GM18508 (cell line): ENCODE results near the gene TFPI2.
A peak's percentile ranks its signal among the peaks of the same experiment; 100 is the strongest.
"Not testable (repeated sequence)": the region's sequence is repeated elsewhere in the genome, so short reads cannot be mapped to it uniquely, and the experiment has no call there.

Experiments
- ATAC-seq: cut with Tn5 transposase; IDR thresholded peaks from one replicate; pipeline ENCODE4 v1.9.1; 2021; ENCODE audit warnings: moderate number of reproducible peaks; ENCODE audit not compliant: insufficient read depth, unreplicated experiment

Gene TFPI2, protein sequence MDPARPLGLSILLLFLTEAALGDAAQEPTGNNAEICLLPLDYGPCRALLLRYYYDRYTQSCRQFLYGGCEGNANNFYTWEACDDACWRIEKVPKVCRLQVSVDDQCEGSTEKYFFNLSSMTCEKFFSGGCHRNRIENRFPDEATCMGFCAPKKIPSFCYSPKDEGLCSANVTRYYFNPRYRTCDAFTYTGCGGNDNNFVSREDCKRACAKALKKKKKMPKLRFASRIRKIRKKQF

DNA sequence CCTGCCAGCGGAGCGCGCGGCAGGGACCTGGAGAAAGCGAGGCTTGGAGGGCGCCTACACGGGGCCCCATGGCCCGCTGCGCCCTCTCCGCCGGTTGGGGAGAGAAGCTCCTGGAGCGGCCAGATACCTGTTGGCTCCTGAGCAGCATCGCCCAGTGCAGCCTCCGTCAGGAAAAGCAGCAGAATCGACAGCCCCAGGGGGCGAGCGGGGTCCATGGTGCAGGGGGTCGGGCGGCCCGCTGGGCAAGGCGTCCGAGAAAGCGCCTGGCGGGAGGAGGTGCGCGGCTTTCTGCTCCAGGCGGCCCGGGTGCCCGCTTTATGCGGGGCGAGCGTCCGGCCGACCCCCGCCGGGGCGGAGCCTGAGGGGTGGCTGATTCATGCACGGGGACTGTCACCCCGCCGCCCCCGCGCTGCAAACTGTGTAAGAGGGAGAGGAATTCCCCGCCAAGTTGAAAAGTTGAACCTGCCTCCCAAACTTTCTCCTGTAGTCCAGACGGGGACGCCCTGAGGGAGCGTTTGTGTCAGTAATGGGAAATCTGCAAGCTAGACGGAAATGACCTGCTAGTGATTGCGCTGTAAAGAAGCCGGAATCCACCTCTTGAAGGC lies at the start of gene TFPI2:
Gene TFPI2 (minus strand): TSS at position 290 of the 605 bp plus-strand sequence. CDS start 75 bp downstream, at position 215.
- no peak for ATAC-seq

DNA sequence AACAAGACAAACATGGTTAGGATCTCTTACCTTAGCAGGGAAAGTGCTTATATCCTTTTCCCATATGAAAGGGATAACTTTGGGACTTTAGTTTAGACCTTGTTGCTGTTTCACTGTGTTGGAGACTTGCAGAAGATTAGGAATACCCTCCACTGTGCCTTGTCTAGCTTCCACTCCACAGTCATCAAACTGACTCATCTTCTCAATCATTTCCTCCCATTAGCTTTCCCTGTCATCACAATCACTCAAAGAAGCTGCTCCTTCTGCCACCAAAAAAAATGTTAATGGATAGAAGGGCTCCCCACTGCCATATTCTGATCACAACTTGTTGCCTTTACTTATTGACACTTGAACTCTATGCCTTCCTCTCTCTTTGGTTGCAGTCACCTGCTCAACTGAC lies 47.7 kb upstream of the TFPI2 start:
- ATAC-seq: no peak

DNA sequence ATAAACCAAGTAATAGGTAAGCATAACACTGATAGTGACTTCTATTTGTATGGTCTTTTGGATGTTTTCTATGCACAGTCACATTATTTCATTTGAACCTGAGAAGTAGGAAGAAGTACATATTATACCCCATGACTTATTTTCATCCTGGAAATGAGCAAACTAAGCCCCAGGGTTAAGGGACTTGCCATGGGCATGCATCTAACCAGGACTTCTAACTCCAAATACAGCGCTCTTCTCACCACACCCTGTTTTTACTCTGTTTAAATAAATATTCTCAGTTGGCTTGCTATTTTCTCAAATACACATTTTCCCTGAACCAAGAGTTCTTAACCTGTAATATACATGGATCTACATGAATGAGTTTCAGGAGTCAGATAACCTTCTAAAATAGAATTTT lies 47.3 kb upstream of the TFPI2 start:
- ATAC-seq: no peak

DNA sequence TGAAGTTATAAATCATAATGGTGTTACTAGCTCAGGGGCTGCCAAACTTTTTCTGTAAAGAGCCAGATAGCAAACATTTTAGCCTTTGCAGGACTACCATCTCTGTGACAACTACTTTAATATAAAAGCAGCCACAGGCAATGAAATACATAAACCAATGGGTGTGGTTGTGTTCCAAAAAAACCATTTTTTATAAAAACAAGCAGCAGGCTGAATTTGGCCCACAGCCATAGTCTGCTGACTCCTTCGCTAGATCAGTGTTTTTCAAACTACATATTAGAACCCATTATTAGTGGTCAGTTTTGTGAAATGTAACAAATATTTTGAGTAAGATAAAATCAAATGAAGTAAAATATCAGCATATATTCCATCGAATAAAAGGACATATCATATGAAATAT lies 44.5 kb upstream of the TFPI2 start:
- no peak for ATAC-seq

DNA sequence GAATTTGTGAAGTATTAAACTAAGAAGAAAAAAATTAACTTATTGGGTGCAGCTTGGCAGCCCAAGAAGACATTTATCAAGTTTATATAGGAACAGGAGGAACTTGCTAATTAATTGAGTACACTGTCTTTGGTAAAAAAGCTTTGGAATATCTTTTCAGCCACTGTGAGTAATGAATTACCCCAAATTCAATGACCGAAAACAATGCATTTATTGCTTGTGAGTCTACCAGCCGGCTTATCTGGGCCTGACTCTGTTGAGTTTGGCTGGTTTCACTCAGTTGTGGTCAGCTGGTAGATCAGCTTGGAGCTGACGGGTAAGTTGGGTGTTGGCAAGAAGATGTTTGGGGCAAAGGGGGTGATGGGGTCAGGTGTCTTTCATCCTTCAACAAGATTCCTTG lies 42.6 kb upstream of the TFPI2 start:
- ATAC-seq: no peak

DNA sequence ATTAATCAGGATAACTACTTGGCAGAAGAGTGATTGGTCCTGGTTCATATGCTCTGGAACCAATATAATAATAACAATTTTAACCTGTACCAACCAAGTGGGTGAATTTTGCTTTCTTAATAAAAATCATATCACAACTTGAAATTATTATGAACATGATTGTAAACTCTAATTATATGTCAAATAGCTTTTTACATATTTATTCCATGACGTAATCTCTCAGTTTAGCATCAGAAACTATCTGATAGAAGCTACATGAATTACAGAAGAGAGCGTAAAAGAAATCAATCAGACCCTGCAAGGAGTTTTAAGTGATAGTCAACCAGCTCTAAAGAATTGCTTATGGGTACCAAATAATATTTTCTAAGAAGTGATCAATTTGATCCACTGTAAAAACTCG lies 41.1 kb upstream of the TFPI2 start:
- no peak for ATAC-seq

DNA sequence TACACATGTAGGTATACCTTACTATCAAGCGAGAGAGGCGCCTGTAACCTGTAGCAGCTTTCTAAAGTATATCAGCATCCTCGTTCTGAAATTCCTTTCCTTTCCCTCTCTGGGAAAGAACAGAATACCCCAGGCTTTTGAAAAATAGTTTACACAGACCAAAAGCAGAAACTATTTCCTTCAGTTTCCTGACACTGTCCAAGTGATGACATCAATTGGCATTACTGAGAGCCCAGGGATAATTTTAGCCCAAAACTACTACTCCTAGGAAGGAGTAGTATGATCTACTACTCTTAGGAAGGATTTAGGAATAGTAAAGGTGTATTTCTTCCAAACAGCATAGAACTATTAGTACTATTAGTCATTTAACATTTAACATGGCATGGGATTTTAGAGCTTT lies 37.0 kb upstream of the TFPI2 start:
- ATAC-seq: no peak

DNA sequence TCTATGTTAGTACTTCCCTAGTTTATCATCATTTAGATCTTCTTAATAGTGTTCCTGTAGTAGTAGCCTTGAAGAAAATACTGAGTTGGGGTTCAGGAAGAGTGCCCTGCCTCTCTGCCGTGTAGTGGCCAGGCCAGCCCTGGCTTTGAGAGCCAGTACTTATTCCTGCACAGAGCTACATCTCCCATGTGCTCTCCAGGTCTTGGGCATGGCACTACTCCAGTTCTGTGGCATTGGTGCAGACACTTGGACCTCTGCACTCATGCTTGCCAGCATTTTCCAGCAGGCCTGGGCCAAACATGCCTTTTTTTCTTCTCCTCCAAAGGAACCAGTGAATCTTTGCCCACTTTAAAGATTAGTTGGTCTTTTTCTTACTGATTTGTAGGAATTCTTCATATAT lies 36.2 kb upstream of the TFPI2 start:
- ATAC-seq: no peak

DNA sequence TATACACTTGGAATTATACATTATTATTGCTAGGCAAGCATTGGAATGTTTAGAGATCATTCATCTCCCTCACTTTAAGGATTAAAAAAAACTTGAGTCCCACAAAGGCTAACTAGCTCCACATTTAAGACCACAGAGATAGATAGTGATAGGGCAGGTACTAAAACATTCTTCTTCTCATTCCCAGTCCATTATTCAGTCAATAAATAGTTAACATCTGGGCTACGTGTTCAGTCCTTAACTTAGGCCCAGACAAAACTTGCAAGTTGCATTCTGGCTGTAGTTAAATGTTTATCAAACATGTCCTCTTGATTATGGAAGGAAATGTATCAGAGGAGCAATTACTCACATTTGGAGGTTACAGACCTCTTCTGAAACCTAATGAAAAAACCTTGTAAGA lies 33.4 kb upstream of the TFPI2 start:
- no peak for ATAC-seq

DNA sequence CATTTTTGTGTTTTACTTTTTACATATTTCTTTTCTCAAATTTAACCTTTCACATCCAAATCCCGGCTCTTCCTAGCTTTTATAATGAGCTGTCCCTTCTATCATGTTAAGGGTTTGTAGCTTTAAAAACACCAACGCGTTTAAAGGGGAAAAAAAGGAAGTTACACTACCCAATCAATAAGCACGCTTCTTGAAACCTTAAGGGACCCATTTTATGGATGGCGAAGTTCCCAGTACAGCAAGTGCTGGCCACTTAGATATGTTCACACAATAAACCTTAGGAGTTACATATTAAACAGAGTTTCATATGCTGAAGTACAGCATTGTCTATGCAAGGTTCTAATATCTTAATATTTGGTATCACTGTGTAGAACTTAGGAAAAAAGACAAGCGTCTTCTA lies 32.7 kb upstream of the TFPI2 start:
- no peak for ATAC-seq

DNA sequence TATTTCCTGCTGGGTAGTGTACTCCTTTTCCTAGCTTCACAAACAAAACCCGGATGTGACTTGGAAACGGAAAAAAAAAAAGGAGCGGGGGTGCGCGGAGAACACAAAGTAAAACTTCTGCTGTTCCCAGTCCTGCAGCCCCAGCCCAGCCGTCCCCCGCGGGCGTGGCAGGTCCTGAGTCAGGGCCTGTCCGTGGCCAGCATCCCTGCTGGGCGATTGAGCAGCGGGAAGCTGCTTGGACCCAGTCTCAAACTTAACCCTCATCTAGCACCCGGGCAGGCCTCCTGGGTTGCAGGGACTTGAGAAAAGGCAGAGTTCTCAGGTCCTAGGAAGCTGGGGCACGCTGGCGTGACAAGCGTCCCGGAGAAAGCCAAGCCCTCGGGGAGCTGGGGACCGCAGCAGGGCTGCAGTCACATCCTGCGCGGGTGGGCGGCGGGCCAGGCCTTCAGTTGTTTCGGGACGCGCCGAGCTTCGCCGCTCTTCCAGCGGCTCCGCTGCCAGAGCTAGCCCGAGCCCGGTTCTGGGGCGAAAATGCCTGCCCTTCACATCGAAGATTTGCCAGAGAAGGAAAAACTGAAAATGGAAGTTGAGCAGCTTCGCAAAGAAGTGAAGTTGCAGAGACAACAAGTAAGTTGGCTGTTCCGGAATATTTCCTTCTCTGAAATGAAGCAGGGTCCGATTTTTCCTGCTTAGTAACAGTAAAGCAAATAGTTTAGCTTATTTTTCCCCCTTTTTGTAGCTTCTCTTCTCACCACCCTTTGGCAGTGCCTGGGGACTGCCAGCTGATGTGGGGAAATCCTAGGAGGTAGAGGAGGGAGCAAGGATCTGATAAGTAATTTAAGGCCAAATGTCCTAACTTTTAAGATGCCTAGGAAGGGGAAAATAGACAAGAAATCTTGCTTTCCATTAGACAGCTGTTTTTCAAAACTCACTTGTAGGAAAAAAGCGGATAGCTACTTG lies 31.3 kb upstream of the TFPI2 start, which contains the start of gene GNG11:
Gene GNG11 (plus strand): TSS at position 129 of the 960 bp plus-strand sequence. CDS start 403 bp downstream, at position 532.
- peak; percentile 80 for ATAC-seq

DNA sequence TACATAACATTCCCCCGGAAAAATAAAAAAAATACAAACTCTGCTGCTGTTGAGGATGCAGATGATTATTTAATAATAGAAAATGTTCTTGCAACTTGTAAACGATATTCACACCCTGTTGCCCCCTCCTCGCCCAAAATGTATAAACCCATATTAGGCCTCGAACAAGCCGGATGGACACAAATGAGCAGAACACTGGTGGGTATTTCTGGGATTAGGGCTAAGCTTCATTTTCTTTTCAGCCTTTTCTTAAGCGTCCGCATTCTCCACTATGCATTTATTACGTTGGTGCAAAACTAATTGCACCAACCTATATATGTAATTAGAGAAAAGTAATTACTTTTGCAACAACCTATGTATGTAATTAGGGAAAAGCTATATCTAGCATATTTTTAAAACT lies 30.6 kb upstream of the TFPI2 start:
- ATAC-seq: no peak

DNA sequence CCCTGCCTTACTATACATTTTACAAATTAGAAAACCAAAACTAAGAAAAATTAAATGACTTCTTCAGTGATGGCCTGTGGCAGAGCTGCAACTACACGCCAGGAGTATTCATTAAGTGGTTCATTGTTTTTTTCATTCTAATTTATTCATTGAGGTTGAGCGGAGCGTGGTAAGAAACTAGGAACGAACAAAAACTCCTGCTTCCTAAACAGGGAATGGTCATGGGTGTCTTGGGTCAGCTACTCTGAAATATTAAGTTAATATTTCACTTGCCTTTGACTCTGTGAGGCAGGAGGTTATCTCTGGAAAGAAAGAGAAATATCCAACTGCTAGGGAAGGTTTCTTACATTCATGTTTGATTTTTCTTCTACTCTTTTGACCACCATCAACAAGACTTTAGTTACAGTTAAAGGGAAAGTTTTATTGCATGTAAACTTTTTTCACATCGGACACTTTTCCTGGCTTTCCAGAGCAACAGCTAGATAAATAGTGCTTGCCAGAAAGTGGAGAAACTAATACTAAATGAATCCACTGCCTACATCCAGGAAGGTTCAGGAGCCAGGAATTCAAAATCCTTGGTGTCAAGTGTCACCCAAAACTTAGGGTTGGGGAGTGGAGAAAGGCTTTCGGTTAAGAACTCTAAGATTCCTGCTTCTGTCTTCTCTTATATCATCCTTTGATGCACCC lies 30.1 kb upstream of the TFPI2 start:
- no peak for ATAC-seq

DNA sequence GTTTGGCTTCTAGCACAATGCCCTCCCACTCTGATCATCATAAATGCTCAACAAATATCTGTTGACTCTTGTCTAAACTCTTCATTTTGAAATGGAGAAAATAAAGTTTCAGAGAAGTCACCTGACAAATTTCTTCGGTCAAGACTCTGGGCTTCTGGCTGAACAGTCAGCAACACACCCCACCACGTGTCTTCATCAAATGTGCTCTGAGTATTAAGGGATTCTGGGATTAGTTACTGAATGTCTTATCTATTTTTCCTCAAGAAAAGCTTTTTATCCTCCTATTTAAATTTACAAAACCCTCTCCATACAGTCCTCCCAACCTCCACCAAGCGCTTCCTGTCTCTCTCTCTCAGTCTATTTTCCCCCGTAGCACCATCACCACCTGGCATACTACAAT lies 25.8 kb upstream of the TFPI2 start:
- ATAC-seq: not testable (repeated sequence)

DNA sequence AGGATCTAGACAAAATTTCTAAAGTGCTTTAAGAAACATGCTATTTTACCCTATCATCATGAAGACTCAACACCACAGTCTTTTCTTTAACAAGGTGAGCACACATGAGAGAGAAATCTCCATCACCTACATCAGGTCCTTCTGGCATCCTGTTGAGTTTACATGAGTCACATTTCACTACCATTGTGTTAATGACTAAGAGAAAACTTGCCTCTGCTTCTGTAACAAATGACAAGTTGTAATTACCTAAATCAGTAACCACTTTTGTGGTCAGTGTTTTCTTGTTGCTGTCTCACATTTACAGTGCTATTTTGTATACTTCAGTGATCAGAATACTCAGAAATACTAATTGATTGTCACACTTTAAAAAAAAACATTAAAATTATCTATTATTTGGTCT lies 25.3 kb upstream of the TFPI2 start:
- not testable (repeated sequence) for ATAC-seq

DNA sequence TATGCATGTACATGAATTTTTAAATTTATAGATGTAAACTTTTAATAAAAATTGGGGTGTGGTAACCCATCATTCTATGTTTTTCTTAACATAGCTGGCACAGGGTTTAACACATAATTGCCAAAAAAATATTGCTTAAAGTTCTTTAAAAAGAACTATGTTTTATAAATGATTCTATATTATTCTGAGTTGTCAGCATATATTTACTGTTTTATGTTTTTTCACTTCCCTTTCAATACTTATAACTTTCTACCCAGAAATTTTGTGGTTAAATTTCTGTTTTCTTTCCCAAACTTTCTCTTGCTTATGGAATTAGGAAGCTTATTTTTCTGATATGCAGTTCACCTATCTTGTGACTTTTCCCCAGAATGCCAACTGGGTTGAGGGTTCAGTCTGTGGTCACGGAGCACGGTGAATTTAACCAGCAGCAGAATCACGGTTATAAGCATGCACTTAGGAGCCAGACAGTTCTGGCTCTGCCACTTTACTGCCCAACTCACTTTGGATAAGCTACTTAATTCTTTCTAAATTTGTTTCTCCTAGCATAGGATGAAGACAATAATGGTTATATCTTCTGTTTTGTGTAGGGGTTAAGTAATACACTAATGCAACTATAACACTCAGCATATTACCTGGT lies 24.8 kb upstream of the TFPI2 start:
- ATAC-seq: not testable (repeated sequence)

DNA sequence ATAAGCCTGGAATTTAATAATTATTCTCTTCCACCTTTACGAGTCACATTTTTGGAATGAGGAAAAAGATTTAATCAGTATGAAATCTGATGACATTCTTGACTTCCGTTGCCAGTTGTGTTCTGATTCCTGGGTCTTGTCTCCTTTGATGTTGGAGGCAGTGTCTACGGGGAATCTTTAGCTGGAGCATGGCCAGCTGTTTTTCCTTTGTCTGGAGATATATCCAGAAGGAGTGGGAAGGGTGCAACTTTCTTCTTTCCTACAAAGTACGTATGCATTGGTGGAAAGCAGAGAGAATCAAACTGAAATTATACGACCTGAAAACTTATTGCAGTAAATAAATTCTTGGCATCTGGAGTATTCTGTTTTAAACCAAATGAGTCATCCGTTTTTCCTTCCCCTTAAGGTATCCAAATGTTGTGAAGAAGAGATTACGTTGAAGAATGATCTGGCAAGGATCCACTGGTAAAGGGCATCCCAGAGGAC lies 24.1 kb upstream of the TFPI2 start:
- ATAC-seq: no peak

DNA sequence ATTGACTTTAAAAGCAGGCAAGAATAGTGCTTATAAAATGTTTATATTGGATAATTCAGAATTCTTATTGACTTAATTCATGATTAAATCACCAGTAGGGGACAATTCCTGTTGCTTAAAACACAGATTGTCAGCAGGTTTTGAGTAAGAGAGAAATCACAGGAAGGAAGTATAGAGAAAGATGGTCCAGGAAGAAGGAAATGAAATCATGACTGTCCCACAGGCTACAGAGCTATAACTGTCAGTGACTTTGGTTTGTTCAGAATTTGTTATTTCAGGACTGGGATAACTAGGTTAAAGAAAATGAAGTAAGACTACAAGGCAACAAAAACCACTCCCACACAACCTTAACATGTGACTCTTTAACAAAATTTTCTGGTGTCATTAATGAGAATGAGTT lies 22.6 kb upstream of the TFPI2 start:
- ATAC-seq: no peak

DNA sequence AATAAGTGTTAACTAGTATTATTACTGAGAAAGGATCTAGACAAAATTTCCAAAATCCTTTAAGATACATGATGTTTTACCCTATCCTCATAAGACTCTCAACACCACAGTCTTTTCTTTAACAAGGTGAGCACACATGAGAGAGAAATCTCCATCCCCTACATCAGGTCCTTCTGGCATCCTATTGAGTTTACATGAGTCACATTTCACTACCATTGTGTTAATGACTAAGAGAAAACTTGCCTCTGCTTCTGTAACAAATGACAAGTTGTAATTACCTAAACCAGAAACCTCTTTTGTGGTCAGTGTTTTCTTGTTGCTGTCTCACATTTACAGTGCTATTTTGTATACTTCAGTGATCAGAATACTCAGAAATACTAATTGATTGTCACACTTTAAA lies 21.1 kb upstream of the TFPI2 start:
- ATAC-seq: not testable (repeated sequence)

DNA sequence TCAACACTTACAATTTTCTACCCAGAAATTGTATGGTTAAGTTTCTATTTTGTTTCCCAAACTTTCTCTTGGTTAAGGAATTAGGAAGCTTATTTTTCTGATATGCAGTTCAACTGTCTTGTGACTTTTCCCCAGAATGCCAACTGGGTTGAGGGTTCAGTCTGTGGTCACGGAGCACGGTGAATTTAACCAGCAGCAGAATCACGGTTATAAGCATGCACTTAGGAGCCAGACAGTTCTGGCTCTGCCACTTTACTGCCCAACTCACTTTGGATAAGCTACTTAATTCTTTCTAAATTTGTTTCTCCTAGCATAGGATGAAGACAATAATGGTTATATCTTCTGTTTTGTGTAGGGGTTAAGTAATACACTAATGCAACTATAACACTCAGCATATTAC lies 20.7 kb upstream of the TFPI2 start:
- ATAC-seq: not testable (repeated sequence)
